HG02588 (cell line): ENCODE measurements around the gene LTO1.

Experiments used
- ATAC-seq: cut with Tn5 transposase; IDR thresholded peaks from one replicate; pipeline ENCODE4 v1.9.1; 2021; ENCODE audit warnings: mild to moderate bottlenecking, moderate library complexity; ENCODE audit not compliant: unreplicated experiment

LTO1 gene

DNA sequence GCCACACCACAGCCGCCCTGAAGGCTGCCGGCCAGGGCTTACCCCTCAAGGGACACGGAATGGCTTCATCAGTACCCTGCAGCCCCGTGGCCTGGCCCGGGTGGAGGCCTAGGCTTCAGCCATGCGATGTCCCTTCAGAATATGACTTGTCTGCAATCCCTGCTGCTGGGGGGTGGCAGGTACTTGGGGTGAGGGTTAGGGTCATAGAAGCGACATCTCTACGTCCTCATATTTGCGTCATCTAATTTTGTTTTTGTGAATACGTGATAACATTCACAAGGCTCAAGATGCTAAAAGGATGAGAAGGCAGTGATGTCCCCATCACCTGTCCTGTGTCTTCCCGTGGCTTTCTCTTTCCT lies 27.8 kb downstream of the LTO1 start:
- no peak for ATAC-seq

DNA sequence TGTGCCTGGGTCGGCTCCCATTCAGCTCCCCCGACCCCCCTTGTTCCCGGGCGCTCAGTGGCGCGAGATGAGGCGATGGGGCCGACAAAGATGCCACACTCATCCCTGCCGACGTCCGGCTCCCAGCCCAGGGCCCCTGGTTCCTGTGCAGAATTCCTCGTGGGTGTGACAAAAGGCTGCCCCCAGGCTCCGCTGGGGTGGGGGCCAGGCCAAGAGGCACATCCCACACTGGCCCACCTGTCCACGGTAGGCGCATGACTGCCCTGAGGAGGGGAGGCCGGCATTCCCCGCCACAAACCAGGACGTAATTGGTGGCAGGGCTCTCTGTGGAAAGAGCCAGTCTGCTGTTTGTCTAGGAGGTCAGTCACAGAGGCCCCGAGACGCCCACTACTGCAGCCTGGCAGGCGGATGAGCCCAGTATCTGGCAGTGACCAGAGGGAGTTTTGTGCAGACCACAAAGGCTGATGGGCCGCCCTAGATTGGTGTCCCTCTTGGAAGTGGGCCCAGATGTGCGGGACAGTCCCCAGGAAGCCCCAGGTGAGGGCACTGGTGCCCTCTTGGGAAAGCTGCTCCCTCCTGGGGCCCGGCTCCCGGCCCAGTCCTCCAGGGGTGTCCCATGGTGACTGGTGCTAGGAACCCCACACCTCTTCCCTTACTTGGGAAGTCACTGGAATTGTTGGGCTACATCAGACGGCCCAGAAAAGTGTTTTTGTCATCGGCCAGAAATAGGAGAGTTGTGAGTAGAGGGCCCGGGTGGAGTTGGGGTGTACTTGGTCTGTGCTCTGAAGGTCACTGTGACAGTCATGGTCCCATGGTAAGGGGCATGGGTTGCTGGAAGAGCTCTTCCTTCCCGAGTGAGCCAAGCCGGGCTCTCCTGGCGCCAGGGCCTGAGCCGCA lies 28.4 kb downstream of the LTO1 start:
- ATAC-seq = no peak

- no peak for ATAC-seq
Measured at GRCh38 chr11:69645801-69646492, 29.2 kb downstream of the LTO1 start.

DNA sequence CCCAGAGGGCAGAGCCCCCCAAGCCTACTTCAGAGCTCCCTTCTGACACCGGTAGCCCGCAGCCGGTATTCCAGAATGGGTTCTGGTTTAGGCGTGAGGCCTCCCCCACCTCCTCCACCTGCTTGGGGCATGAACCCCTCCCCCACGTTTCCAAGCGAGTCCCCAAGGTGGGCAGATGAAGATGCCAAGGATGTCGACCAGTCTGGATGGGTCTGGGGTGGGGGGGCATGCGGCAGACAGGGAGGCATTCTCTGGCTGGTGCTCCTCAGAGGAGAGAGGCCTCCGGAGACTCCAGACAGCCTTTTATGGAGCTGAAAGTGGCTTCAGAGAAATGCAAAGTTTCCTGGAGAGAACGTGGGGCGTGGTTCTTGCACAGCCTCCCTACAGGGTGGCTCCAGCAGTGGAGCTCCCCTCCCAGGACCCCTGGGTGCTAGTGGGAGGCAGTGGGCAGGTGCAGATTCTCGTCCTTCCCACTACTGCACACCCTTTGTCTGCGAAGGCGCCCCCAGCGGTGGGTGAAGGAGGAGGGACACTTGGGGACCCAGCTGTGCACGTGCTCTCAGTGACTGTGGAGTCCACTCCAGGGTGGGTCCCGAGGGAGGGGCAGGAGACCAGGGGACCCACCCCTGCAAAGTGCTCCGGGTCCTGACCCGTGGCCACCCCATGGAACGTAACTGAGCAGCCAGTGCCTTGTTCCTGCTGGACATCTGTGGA lies 30.0 kb downstream of the LTO1 start:
- no peak for ATAC-seq

DNA sequence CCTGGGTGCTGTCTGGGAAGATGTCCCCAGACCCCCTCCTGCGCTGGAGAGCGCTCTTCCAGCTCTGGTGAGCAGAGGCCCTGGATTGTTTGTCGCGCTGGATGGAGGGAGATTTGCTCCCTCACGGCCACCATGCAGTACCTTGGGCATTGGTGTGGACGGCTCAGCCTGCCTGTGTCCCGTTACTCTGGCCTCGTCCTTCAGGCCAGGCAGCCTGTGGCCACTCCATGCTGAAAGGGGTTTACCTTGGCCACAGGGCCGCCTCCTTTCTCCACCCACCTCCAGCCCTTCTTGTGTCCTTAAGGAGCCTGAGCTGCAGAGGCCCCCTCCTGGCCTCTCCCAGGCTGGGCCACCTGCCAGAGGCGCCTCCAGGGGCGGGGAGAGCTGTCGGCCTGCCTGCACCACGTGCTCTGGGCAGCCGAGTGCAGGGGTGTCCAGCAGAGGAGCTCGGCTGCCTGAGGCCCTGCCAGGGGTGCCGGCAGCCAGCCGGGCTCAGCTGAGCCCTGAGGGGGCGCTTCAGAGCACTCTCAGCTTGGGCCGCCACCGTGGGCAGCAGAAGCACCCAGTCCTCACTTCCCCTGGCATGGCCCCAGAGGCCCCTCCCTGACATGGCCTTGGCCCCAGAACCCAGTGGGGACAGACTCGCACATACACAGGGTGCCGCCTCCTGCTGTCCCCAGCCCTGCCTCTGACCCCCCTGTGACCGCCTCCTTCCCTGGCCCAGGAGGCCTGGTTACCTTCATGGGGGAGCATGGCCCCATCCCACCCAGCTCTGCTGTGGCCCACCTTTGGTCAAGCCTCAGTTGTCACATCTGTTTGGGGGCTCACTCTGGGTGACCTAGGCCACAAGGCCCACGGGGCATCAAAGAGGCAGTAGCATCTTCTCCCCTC lies 30.8 kb downstream of the LTO1 start:
- no peak for ATAC-seq

- ATAC-seq = no peak
Measured at GRCh38 chr11:69643646-69644045, 31.5 kb downstream of the LTO1 start.

GRCh38 chr11:69642913-69643632 lies 32.1 kb downstream of the LTO1 start:
- ATAC-seq = peak; percentile 37

DNA sequence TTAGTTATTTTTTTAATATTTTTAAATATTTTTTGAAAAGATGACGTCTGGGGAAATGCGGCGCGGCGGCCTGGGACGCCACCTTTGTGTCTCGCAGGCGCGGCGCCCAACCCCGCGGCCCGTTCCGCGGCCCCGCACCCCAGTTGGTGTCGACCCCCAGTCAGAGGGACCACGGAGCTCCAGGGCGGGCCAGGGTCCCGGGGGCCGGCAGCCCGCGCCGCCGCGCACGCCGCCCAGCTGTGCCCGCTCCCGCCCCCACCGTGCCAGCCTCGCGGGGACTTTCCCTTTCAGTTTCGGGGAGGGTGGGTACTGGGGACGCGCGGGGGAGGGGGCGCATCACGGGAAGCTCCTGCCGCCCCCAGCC lies 32.6 kb downstream of the LTO1 start:
- no peak for ATAC-seq

- ATAC-seq = no peak
Measured at GRCh38 chr11:69641681-69642548, 33.2 kb downstream of the LTO1 start.

DNA sequence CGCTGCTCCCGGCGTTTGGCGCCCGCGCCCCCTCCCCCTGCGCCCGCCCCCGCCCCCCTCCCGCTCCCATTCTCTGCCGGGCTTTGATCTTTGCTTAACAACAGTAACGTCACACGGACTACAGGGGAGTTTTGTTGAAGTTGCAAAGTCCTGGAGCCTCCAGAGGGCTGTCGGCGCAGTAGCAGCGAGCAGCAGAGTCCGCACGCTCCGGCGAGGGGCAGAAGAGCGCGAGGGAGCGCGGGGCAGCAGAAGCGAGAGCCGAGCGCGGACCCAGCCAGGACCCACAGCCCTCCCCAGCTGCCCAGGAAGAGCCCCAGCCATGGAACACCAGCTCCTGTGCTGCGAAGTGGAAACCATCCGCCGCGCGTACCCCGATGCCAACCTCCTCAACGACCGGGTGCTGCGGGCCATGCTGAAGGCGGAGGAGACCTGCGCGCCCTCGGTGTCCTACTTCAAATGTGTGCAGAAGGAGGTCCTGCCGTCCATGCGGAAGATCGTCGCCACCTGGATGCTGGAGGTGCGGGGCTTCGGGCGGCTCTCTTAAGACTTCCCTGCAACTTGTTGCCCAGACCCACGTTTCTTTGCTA lies 34.1 kb downstream of the LTO1 start, which contains the start of gene CCND1:
Gene CCND1, plus strand, starts transcription at position 162 of the 587 bp plus-strand sequence. Its CDS starts 158 bp downstream, at position 320.
- ATAC-seq = no peak

- ATAC-seq = no peak
Measured at GRCh38 chr11:69640260-69640994, 34.7 kb downstream of the LTO1 start.

DNA sequence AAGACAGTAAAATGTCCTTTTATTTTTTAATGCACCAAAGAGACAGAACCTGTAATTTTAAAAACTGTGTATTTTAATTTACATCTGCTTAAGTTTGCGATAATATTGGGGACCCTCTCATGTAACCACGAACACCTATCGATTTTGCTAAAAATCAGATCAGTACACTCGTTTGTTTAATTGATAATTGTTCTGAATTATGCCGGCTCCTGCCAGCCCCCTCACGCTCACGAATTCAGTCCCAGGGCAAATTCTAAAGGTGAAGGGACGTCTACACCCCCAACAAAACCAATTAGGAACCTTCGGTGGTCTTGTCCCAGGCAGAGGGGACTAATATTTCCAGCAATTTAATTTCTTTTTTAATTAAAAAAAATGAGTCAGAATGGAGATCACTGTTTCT lies 35.3 kb downstream of the LTO1 start:
- ATAC-seq = no peak

- ATAC-seq = no peak
Measured at GRCh38 chr11:69638941-69639681, 36.0 kb downstream of the LTO1 start.

DNA sequence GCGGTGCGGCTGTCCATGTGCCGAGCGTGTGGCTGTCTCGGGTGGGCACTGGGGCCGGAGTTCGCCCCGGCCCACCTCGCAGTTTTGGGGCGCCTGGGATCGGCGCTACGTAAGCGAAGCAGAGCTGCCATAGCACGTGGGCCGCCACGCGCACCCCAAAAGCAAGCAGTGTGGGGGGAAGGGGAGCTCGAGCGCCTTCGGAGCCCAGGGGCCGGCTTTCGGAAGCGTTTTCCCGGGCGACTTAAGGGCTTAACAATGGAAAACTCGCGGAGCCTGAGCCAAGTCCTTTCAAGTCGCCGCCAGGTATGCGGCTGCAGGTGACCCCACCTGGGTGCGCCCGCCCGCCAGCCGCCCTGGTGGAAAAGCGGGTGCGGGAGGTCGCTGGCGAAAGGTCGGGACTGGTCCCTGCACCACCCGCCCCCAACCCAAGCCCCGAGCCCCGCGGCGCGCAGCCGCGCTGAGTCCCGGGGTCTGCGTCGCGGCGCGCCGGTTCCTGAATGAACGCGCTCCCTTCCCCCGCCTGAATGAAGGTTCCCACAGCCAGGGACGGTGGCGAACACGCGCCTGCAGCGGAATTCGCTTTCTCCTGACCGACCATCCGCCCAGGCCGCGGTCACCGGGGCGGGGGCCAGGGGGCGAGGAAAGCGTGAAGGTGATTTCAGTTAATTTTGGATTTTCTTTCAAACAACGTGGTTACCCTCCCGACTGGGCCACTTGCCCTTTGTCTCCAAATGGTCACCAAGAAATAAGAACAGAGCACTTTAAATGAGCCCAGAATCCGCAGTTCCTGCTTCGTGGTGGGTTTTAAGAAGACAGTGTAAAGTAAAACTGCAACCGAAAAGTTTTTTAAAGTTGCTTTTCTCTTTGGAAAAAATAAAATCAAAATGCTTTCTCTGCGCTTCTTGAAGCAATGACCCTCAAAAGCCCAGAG lies 36.9 kb downstream of the LTO1 start:
- no peak for ATAC-seq

- ATAC-seq = no peak
Measured at GRCh38 chr11:69637198-69637940, 37.8 kb downstream of the LTO1 start.
